Loucy (cell line): ENCODE data around the gene GFER.

Experiments used
- CTCF ChIP-seq: fragments of 200-600 bp; sonication (generic); conservative IDR thresholded peaks from 2 replicates; pipeline ENCODE4 v1.5.1; 2014; ENCODE audit warnings: mild to moderate bottlenecking, antibody characterized with exemption, low read length
- EZH2phosphoT487 ChIP-seq: fragments of 200-600 bp; IDR thresholded peaks from 2 replicates; pipeline ENCODE4 v1.6.1; 2018; ENCODE audit warnings: antibody characterized with exemption, mild to moderate bottlenecking, moderate library complexity, borderline replicate concordance

GRCh38 chr16:1987198-1987597 is 3.2 kb downstream of the GFER start:
- TF ChIP-seq CTCF = no peak
- TF ChIP-seq EZH2phosphoT487 = no peak
